HG03354 (cell line): ENCODE data around the gene DGCR6.
A peak's percentile ranks its signal among the peaks of the same experiment; 100 is the strongest.
"Not testable (repeated sequence)": the region's sequence is repeated elsewhere in the genome, so short reads cannot be mapped to it uniquely, and the experiment has no call there.

Experiments used
- ATAC-seq: cut with Tn5 transposase; IDR thresholded peaks from one replicate; pipeline ENCODE4 v1.9.1; 2021; ENCODE audit warnings: mild to moderate bottlenecking; ENCODE audit not compliant: unreplicated experiment, poor library complexity, severe bottlenecking

DGCR6 gene

DNA sequence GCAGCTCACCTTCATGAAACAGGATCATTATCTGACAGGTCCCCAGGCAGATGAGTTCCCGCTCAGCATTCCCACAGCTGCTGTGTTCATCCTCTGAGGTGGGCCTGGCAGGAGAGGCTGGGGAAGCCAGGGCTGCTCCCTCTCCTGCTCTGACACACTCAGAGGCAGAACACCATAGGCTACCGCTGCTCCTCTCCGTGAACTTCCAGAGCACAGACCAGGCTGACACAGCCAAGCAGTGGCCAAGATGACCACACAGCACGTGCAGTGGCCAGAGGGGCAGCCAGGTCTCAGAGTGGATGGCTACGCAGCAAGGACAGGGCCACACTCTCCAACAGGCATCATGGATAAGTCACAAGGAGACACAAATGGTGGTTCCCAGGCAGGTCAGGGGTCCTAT lies 21.5 kb downstream of the DGCR6 start:
- ATAC-seq: no peak

DNA sequence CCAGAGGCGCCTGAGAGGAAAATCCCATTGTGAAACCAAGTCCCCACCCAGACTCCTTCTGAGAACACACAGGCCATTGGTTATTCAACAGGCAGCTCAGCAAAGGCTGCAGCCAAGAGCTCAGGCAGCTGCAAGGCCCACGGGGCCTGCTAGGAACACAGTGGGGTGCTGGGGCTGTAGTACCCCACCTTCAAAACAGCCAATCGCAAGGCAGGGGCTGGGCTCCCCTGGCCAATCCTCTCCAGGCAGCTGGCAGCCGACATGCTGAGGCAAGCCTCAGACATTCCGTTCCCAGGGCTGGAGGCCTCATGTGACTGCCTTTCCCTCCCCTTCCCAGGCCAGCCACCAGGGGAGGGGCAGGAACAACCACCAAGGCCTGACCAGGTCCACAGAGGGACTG lies 23.3 kb downstream of the DGCR6 start:
- ATAC-seq: no peak

- no peak for ATAC-seq
Measured at GRCh38 chr22:18931905-18932652, 26.0 kb downstream of the DGCR6 start.

- ATAC-seq: no peak
Measured at GRCh38 chr22:18933914-18934313, 27.8 kb downstream of the DGCR6 start.

GRCh38 chr22:18934688-18935087 lies 28.6 kb downstream of the DGCR6 start:
- ATAC-seq: not testable (repeated sequence)

DNA sequence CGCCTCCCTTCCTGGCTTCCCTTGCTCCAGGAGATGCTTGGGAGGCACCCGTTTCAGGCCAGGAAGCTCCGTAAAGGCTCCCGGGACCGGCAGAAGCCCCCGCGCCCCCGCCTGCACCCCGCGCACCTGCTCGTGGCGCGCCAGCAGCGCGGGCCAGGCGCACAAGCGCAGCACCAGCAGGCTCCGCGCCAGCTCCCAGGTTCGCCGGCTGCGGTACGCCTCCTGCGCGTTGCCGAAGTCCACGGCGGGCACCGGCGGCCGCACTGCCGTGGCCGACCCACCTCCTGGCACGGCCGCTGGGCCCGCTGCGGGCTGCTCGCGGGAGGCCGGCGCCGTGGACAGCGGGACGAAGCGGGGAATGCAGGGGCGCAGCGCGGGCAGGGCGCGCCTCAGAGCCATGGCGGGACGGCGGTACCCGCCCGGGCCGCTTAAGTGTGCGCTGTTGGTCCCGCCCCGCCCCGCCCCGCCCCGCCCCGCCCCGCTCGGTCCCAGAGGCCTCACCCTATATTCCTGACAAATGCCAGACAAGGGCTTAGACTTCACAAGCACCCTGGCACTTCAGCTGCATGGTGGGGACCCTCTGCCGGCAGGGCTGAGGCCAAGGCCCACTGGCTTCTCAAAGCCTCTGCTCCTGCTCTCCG lies 29.9 kb downstream of the DGCR6 start, which contains the start of gene PRODH:
TSS of gene PRODH (minus strand) at position 405 of the 641 bp plus-strand sequence. CDS start at position 399, 6 bp downstream.
- no peak for ATAC-seq

DNA sequence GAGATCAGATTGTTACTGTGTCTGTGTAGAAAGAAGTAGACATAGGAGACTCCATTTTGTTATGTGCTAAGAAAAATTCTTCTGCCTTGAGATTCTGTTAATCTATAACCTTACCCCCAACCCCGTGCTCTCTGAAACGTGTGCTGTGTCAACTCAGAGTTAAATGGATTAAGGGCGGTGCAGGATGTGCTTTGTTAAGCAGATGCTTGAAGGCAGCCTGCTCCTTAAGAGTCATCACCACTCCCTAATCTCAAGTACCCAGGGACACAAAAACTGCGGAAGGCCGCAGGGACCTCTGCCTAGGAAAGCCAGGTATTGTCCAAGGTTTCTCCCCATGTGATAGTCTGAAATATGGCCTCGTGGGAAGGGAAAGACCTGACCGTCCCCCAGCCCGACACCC lies 32.6 kb downstream of the DGCR6 start:
- not testable (repeated sequence) for ATAC-seq

GRCh38 chr22:18947105-18947504 lies 41.0 kb downstream of the DGCR6 start:
- not testable (repeated sequence) for ATAC-seq

- no peak for ATAC-seq
Measured at GRCh38 chr22:18947905-18948304, 41.8 kb downstream of the DGCR6 start.

DNA sequence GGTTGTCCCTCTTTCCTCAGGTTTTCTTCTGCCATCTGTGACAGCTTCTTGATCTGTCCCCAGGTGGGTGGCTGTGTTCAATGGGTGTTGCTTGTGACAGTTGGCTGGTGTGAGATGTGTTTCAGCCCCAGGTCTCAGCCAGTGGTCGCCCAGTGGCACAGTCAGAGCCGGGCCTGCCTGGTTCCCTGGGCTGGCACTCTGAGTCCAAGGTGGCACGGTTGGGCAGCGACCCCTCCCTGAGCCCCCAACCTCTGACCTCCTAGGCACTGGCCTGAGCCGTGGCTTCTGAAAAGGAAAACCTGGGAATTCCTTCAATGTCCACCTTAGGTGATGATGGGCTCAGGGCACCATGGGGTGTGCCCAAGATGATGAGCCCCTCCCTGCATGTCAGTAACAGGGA lies 44.0 kb downstream of the DGCR6 start:
- no peak for ATAC-seq

- no peak for ATAC-seq
Measured at GRCh38 chr22:18952022-18952421, 45.9 kb downstream of the DGCR6 start.

GRCh38 chr22:18953128-18953527 lies 47.0 kb downstream of the DGCR6 start:
- not testable (repeated sequence) for ATAC-seq

- peak; percentile 58 for ATAC-seq
Measured at GRCh38 chr22:18954303-18954989, 48.3 kb downstream of the DGCR6 start.

GRCh38 chr22:18954990-18955571 lies 49.0 kb downstream of the DGCR6 start:
- no peak for ATAC-seq

DNA sequence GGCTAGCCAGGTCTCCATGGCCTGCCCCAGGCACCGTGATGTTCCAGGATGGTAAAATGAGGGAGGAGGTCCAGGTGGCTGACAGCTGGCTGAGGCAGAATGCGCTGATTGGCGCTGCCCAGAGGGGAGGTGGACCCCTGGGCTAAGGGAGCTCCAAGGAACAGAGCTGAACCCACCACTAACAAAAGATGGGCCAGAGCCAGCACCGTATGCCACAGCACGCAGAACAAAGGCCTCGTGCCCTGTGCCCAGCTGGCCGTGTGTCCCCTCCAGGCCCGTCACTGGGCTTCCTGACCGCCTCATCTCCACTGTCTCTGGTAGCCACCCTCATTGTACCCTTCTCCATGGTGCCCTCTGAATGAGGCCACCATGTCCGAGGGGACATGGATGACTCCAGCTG lies 49.6 kb downstream of the DGCR6 start:
- ATAC-seq: no peak

- ATAC-seq: not testable (repeated sequence)
Measured at GRCh38 chr22:18956121-18956895, 50.2 kb downstream of the DGCR6 start.

DNA sequence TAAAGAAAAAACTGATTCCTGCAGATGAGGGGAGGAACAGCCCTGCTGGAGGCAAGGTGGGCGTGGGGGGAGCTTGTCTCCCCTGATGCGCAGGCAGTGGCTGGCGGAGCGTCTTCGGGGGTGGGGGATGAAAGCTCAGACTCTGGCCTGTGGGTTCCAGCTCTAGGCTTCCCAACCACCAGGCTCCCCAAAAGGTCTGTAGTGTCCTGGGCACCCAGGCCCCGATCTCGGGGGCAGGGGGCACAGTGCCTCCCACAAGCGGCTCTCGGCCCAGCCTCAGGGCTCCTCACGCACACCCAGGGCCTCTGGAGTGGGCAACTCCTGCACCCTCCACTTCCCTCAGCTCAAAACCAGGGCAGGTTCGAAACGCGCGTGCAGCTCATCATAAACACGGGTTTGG lies 50.8 kb downstream of the DGCR6 start:
- ATAC-seq: not testable (repeated sequence)

- ATAC-seq: not testable (repeated sequence)
Measured at GRCh38 chr22:18957621-18958320, 51.7 kb downstream of the DGCR6 start.

- not testable (repeated sequence) for ATAC-seq
Measured at GRCh38 chr22:18958321-18958705, 52.2 kb downstream of the DGCR6 start.
